ENCODE data around the gene UGT1A8.

DNA sequence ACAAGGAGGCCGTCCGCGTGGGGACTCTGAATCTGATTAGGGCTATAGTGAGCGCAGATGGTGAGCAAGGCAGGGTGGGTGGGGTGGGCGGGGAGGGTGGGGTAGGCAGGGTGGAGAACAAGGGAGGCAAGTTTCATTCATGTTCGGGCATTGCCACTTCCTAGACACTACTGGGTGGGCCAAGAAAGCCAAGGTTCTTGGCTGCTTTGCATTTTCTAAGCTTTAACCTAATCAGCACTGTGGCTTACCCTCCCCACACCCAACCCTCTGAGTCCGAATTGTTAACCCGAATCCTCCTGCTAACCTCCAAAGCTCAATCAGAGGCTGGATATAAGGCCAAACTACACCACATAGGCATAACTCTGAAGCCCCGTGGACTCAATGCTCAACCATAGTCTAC is 178.8 kb downstream of the UGT1A8 start:
- TF ChIP-seq, protein P1, sequence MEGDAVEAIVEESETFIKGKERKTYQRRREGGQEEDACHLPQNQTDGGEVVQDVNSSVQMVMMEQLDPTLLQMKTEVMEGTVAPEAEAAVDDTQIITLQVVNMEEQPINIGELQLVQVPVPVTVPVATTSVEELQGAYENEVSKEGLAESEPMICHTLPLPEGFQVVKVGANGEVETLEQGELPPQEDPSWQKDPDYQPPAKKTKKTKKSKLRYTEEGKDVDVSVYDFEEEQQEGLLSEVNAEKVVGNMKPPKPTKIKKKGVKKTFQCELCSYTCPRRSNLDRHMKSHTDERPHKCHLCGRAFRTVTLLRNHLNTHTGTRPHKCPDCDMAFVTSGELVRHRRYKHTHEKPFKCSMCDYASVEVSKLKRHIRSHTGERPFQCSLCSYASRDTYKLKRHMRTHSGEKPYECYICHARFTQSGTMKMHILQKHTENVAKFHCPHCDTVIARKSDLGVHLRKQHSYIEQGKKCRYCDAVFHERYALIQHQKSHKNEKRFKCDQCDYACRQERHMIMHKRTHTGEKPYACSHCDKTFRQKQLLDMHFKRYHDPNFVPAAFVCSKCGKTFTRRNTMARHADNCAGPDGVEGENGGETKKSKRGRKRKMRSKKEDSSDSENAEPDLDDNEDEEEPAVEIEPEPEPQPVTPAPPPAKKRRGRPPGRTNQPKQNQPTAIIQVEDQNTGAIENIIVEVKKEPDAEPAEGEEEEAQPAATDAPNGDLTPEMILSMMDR (IDR thresholded peaks at IDR 0.05; ENCODE audit: low read depth, low read length), result no peak
- no peak for TF ChIP-seq EZH2phosphoT487 (IDR thresholded peaks at IDR 0.05; ENCODE audit: low read depth)

Measured in OCI-LY3 (cell line).